ENCODE results near the gene GLI3.

The GLI3 gene

GRCh38 chr7:42235741-42236161 lies 1.3 kb downstream of the GLI3 start:
- DNase-seq: no peak

GRCh38 chr7:42234736-42235135 lies 2.3 kb downstream of the GLI3 start:
- DNase-seq: no peak

- no peak for DNase-seq
Observed at GRCh38 chr7:42233695-42234331, 3.2 kb downstream of the GLI3 start.

- DNase-seq: no peak
Observed at GRCh38 chr7:42233171-42233570, 3.8 kb downstream of the GLI3 start.

GRCh38 chr7:42232275-42232674 lies 4.7 kb downstream of the GLI3 start:
- no peak for DNase-seq

GRCh38 chr7:42231043-42231787 lies 5.8 kb downstream of the GLI3 start:
- DNase-seq: no peak

- no peak for DNase-seq
Observed at GRCh38 chr7:42227936-42228591, 8.9 kb downstream of the GLI3 start.

- no peak for DNase-seq
Observed at GRCh38 chr7:42227541-42227935, 9.5 kb downstream of the GLI3 start.

- DNase-seq: no peak
Observed at GRCh38 chr7:42227021-42227420, 10.0 kb downstream of the GLI3 start.

GRCh38 chr7:42226354-42226941 lies 10.6 kb downstream of the GLI3 start:
- no peak for DNase-seq

GRCh38 chr7:42224391-42225003 lies 12.5 kb downstream of the GLI3 start:
- no peak for DNase-seq

GRCh38 chr7:42222891-42223290 lies 14.1 kb downstream of the GLI3 start:
- DNase-seq: no peak

- no peak for DNase-seq
Observed at GRCh38 chr7:42222125-42222524, 14.9 kb downstream of the GLI3 start.

- DNase-seq: no peak
Observed at GRCh38 chr7:42221304-42221703, 15.7 kb downstream of the GLI3 start.

GRCh38 chr7:42219447-42219846 lies 17.6 kb downstream of the GLI3 start:
- no peak for DNase-seq

- no peak for DNase-seq
Observed at GRCh38 chr7:42218248-42218647, 18.8 kb downstream of the GLI3 start.

GRCh38 chr7:42217548-42217947 lies 19.5 kb downstream of the GLI3 start:
- DNase-seq: no peak

- no peak for DNase-seq
Observed at GRCh38 chr7:42217053-42217452, 20.0 kb downstream of the GLI3 start.

- no peak for DNase-seq
Observed at GRCh38 chr7:42214060-42214679, 22.8 kb downstream of the GLI3 start.

- DNase-seq: no peak
Observed at GRCh38 chr7:42213093-42213492, 23.9 kb downstream of the GLI3 start.

- no peak for DNase-seq
Observed at GRCh38 chr7:42212541-42213090, 24.4 kb downstream of the GLI3 start.

GRCh38 chr7:42211938-42212337 lies 25.1 kb downstream of the GLI3 start:
- DNase-seq: no peak

- DNase-seq: no peak
Observed at GRCh38 chr7:42210779-42211178, 26.2 kb downstream of the GLI3 start.

Measured in activated T-cell treated with anti-CD3 and anti-CD28 coated beads for 4 hours (primary cell).